Sigmoid colon (tissue), 4 donors: Measurements from ENCODE around the gene ZNF431.

ENCODE experiments used
- EP300 ChIP-seq, 4 donors: sonication (generic); formaldehyde crosslinking; IDR thresholded peaks; one replicate each; pipeline ENCODE4 v1.6.1; 2017; ENCODE audit warnings: antibody characterized with exemption in 4 of 4
- POLR2A ChIP-seq, 2 donors: fragments of 450-650 bp; IDR thresholded peaks; one replicate each; pipeline ENCODE4 v1.6.1; 2016; ENCODE audit warnings: antibody characterized with exemption in 2 of 2, mild to moderate bottlenecking in 2 of 2, moderate library complexity in 2 of 2
- POLR2AphosphoS5 ChIP-seq, 4 donors: sonication (generic); formaldehyde crosslinking; IDR thresholded peaks; one replicate each; pipeline ENCODE4 v1.6.1; 2017; ENCODE audit warnings: antibody characterized with exemption in 4 of 4
- TF ChIP-seq, protein P1 (sequence below), 4 experiments: fragments of 450-650 bp in 3 of 4; fragments of 200-600 bp in 1 of 4; IDR thresholded peaks; one replicate each; pipeline ENCODE4 v1.5.1; 2016 to 2019; ENCODE audit warnings: antibody characterized with exemption in 4 of 4, mild to moderate bottlenecking in 3 of 4, moderate library complexity in 2 of 4

DNA sequence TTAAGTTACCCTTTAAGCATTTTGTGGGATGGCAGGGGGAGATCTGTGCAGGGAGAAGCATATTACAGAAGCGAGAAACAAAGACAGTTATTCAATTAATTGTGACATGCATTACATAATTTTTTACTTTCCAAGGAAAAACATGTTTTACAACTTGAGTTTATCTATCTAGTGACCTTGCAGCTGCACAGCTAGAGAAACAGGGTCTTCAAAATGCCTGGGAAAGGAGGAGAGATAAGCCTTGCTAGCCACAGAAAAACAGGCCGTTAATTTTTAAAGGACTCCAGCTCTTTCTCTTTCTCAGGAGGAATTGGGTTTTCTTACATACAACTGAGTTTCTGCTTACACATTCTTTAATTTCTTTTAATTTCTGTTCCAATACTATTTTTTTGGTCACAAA lies 14.8 kb upstream of the ZNF431 start:
- TF ChIP-seq, protein P1, sequence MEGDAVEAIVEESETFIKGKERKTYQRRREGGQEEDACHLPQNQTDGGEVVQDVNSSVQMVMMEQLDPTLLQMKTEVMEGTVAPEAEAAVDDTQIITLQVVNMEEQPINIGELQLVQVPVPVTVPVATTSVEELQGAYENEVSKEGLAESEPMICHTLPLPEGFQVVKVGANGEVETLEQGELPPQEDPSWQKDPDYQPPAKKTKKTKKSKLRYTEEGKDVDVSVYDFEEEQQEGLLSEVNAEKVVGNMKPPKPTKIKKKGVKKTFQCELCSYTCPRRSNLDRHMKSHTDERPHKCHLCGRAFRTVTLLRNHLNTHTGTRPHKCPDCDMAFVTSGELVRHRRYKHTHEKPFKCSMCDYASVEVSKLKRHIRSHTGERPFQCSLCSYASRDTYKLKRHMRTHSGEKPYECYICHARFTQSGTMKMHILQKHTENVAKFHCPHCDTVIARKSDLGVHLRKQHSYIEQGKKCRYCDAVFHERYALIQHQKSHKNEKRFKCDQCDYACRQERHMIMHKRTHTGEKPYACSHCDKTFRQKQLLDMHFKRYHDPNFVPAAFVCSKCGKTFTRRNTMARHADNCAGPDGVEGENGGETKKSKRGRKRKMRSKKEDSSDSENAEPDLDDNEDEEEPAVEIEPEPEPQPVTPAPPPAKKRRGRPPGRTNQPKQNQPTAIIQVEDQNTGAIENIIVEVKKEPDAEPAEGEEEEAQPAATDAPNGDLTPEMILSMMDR (IDR thresholded peaks at IDR 0.05): no peak
- TF ChIP-seq POLR2A (IDR thresholded peaks at IDR 0.05) (no peak), EP300 (IDR thresholded peaks at IDR 0.05) (no peak), POLR2AphosphoS5 (IDR thresholded peaks at IDR 0.05) (no peak)
